HG03159 (cell line): ENCODE data around the gene SLC9A4.

Source experiments
- ATAC-seq: cut with Tn5 transposase; IDR thresholded peaks from one replicate; pipeline ENCODE4 v1.9.1; 2021; ENCODE audit warnings: mild to moderate bottlenecking, moderate library complexity; ENCODE audit not compliant: unreplicated experiment

The SLC9A4 gene

DNA sequence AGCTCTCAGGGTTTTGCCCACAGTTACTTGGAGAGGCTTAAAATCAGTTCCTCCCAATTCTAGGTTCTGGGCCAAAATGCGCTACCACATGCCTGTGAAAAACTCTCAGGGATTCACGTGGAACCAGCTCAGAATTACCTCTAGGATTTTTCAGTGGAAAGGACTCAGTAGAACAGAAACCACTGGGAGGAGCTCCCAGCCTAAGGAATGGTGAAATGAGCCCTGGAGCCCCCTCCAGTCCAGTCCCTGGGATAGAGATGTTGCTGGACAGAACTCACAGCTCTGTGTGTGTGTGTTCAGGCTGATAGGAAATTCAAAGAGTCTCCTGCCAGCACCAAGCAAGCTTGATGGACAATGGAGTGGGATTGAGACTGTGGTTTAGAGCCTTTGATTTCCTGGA lies 21.1 kb upstream of the SLC9A4 start:
- ATAC-seq, result no peak

DNA sequence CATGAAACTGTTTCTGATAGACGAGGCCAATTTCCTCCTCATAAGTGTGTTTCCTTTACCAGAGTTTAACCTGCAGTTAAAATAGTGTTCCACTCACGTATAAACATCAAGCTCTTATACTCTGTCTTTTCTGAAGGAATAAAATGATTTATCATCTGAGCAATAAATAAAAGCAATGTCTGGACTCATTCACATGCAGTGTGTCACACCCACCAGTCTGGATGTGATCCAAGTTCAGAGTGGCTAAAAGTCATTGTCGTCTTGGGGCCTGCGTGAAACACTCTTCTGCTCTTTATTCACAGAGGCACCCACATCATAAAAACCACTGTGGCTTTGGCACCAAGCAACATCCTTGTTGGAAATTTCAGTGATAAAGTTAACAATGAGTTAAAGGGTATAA lies 19.5 kb upstream of the SLC9A4 start:
- ATAC-seq, result no peak

DNA sequence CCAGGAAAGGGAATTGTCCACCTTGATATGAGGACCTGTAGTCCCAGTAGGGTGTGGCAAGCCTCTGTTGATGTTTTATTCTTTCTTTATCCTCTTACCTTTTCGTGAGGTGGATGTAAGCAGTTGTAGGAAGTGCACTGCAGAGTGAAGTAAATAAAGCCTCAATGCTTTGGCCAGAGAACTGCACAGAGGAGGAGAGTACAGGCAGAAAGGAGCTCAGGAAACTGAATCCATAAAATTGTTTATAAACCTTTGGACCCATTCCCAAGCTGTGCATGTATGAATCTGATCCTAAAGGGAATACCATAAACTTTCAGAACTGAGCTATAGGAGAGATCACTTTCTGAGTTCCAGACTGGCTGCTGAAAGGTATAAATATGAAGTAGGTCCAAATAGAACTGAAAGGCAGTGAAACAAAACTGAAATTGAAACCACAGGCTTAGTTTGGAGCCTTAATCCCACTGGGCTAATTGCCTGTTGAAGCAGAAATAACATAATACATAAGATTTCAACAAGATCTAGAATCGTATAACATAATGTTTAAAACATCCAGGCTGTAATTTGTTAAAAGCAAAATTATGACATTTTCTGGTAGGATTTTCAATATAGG lies 17.9 kb upstream of the SLC9A4 start:
- no peak for ATAC-seq

DNA sequence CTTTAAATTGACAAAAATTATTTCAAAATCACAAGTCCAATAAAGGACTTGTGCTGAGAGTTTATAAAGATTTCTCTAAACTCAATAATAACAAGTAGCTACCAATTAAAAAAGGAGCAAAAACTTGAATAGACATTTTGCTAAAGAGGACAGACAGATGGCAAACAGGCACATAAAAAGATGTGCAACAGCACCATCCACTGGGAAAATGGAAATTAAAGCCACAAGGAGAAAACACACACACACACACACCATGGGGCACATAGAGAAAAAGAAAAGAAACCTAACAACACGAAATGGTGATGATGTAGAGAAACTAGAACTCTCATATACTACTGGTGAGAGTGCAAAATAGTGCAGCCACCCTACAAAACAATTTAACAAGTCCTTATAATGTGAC lies 12.6 kb upstream of the SLC9A4 start:
- no peak for ATAC-seq

DNA sequence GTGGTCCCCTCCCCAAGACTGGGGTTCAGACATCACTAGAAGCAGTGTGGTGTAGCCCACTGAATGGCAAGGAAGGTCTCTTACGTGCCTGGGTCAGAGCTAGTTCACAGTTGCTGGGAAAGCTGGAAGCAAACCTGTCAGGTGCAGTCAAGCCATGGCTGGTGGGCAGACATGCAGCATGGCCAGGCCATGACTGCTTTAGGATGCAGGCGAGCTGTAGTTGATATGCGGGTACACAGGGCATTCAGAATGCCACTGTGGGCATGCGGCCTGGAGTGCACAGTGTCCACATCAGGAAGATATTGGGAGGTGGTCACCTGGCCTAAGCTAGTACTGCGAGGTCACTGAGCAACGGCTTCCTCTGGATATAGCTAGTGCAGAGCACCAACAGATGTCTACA lies 11.8 kb upstream of the SLC9A4 start:
- ATAC-seq, result no peak

DNA sequence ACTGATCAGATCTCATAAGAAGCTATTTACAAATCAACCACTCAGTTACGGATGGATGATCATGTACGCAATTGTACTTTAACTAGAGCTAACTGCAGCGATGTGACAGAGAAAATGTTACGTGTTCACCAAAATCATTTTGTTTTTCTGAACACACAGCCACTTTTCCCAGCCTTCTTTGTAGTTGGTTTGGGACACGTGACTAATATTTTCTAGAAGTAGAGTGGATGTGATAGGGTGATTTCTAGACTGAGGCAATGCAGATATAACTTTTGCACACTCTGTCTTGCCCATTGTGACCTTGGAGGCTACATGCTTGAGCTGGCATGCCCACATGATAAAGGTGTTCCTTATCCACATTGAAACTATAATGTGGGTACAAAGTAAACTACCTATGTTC lies 9.9 kb upstream of the SLC9A4 start:
- ATAC-seq, result no peak

DNA sequence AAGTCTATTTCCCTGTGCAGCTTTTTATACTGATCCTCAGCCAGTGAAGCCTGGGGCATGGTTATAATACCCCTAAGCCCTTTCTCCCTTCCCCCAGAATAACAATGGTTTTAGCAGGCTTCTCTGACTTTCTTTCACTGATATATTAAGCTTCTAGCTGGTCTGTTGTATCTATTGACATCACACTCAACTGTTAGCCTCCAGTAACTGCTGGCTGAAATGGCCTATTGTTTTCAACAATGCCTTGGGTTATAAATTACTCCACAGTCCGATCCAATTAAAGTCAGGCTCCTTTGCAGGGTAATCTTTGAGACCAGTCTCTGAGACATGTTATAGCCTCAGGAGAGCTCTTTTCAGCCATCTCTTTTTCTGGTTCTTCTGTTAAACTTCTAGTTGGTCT lies 2.9 kb upstream of the SLC9A4 start:
- no peak for ATAC-seq

DNA sequence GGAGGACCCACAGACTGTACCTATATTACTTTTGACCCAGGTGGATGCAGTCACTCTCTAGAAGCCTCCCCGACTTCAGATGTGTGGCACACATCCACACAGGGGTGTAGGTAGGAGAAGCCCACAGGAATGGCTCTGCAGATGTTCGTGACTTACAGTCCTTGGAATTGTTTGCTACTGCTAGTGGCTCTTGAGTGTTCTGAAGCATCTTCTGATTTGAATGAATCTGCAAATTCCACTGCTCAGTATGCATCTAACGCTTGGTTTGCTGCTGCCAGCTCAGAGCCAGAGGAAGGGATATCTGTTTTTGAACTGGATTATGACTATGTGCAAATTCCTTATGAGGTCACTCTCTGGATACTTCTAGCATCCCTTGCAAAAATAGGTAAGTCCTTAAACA lies 605 bp downstream of the SLC9A4 start:
- ATAC-seq, result no peak

DNA sequence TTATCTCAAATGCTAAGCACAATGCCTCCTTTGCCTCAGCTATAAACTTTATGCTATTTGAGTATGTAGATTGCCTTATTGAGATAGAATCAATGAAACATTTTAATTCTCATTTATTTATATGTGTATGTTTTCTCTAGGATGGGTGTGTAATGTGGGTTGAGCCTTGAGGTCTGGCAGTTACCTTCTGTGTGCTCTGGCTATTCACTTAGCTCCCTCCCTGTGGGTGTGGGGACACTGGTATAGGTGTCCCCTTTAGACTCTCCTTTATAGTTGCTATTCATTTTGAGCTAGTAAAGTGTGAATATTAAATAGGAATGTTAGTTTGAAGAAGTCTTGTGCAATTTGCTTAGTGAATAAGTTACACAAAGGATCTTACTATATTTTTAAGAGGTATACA lies 1.8 kb downstream of the SLC9A4 start:
- ATAC-seq, result no peak

GRCh38 chr2:102478686-102479470 lies 5.9 kb downstream of the SLC9A4 start:
- ATAC-seq, result no peak

- no peak for ATAC-seq
Observed at GRCh38 chr2:102480285-102481195, 7.5 kb downstream of the SLC9A4 start.

- no peak for ATAC-seq
Observed at GRCh38 chr2:102481931-102482330, 8.9 kb downstream of the SLC9A4 start.

DNA sequence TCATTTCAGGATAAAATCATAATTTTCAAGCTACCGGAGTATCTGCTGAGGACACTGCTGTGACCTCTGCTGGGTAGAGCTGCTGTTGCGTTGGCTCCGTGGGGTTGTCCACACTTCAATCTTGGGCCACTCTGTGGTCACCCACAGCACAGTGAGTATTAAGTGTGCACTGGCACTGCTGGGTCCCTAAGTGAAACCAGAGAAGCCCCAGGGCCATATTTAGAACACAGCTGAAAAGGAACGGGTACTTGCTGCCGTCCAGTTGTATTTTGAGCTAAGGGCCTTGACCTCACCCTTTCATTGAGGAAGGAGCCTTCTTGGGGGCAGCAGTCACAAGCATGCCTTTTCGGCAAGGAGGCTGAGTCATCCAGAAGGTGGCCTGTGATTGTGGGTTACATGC lies 10.1 kb downstream of the SLC9A4 start:
- ATAC-seq, result no peak

- no peak for ATAC-seq
Observed at GRCh38 chr2:102484310-102485061, 11.5 kb downstream of the SLC9A4 start.

DNA sequence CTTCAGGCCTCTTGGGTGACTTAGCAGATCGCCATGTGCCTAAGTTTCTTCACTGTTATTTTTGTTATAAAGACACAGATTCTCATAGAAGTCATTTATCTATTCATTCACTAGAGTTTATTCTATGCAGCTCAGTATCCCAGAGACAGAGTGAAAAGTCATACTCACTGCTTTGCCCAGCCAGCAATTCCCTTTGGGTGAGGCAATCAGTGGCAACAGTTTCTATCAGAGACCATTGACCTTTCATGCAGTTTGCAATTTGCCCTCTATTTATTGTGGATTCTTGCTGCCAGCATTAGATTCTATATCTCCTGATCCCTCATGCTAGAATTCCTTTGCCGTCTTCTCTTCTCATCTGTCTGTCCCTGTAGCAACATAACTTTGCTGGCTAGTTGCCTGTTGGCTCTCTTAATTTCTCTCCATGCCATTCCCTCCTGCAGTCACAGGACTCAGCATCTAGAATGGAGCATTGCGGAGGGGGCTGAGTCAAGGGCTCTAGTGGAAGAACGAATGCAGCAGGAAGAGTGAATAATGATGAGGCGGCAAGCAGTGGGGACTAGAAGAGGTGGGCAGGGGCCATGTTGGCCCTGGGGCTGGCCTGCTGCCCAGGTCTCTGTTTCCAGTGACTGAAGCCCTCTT lies 12.2 kb downstream of the SLC9A4 start:
- ATAC-seq, result no peak

GRCh38 chr2:102486941-102487702 lies 14.1 kb downstream of the SLC9A4 start:
- no peak for ATAC-seq

DNA sequence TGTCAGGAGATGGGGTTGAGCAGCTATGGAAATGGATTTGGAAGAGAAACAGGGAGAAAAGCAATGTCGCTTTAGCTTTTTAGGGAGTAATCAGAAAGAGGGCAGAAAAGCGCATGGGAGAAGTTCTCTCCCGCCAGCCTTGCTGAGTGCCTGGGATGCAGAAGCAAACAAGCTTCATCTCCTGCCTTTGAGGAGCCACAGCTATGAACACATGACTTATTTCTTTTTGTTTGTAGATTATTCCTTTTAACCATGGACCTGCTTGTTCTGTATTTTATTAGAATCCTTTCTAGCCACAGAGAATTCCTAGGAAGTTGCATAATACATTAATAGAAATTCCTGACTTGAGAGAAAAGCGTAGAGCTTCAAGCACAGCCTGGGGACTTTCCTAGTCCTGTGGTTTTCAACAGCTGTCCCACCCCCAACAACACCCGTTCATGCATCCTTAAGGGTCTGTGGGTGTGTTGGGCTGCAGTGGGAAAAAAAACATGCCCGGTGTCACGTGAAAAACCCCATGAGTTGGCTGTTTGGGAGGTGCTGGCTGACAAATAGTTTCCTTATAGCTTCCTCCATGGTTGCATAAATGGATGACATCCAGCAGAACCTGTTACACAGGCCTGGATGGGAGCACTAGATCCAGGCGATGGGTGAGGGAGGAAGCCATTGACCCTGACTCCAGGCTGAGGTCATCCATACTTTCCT lies 14.9 kb downstream of the SLC9A4 start:
- no peak for ATAC-seq

DNA sequence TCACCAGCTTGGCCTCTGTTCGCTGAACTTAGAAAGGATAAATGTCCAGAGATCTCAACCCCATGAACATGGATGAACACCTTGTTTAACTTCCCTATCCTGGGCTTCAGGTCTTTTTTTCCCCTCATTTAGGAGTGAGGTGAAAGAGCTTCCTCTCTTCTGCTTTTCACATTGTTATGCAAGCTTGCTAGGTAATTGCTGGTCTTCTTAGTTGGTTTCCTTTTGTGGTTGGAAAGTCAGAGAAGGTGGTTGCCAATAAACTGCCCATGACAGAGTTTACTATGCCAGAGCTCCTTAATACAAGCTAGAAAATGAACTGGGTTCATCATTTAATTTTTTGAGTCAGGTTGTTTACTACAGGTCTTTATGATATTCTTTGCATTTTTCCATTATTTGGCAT lies 16.6 kb downstream of the SLC9A4 start:
- no peak for ATAC-seq

DNA sequence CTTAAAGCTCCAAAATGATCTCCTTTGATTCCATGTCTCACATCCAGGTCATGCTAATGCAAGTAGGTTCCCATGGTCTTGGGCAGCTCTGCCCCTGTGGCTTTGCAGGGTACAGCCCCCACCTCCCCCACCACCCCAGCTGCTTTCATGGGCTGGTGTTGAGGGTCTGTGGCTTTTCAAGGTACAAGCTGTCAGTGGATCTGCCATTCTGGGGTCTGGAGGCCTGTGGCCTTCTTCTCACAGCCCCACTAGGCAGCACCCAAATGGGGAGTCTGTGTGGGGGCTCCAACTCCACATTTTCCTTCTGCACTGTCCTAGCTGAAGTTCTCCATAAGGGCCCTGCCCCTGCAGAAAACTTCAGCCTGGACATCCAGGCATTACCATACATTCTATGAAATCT lies 19.0 kb downstream of the SLC9A4 start:
- no peak for ATAC-seq
